GM18858 (cell line): ENCODE measurements around the gene KCNE1.
"Not testable (repeated sequence)": the region's sequence is repeated elsewhere in the genome, so short reads cannot be mapped to it uniquely, and the experiment has no call there.

Source experiments
- ATAC-seq: cut with Tn5 transposase; IDR thresholded peaks from one replicate; pipeline ENCODE4 v1.9.1; 2021; ENCODE audit not compliant: unreplicated experiment

The KCNE1 gene

GRCh38 chr21:34514576-34515115 lies 2.6 kb upstream of the KCNE1 start:
- ATAC-seq = no peak

GRCh38 chr21:34513129-34513675 lies 1.2 kb upstream of the KCNE1 start:
- ATAC-seq = no peak

GRCh38 chr21:34511181-34511580 lies 829 bp downstream of the KCNE1 start:
- no peak for ATAC-seq

- ATAC-seq = no peak
Observed at GRCh38 chr21:34510148-34511142, 1.6 kb downstream of the KCNE1 start.

GRCh38 chr21:34509151-34509550 lies 2.9 kb downstream of the KCNE1 start:
- ATAC-seq = no peak

- ATAC-seq = no peak
Observed at GRCh38 chr21:34504595-34504994, 7.4 kb downstream of the KCNE1 start.

GRCh38 chr21:34502480-34503106 lies 9.4 kb downstream of the KCNE1 start:
- ATAC-seq = no peak

GRCh38 chr21:34501716-34502115 lies 10.3 kb downstream of the KCNE1 start:
- no peak for ATAC-seq

GRCh38 chr21:34500191-34500590 lies 11.8 kb downstream of the KCNE1 start:
- ATAC-seq = no peak

GRCh38 chr21:34499116-34499515 lies 12.9 kb downstream of the KCNE1 start:
- no peak for ATAC-seq

- ATAC-seq = no peak
Observed at GRCh38 chr21:34498623-34499022, 13.4 kb downstream of the KCNE1 start.

GRCh38 chr21:34483854-34484253 lies 28.2 kb downstream of the KCNE1 start:
- ATAC-seq = not testable (repeated sequence)

- ATAC-seq = not testable (repeated sequence)
Observed at GRCh38 chr21:34483435-34483834, 28.6 kb downstream of the KCNE1 start.

- ATAC-seq = not testable (repeated sequence)
Observed at GRCh38 chr21:34467333-34467732, 44.7 kb downstream of the KCNE1 start.

- not testable (repeated sequence) for ATAC-seq
Observed at GRCh38 chr21:34459426-34459825, 52.6 kb downstream of the KCNE1 start.

GRCh38 chr21:34458266-34458665 lies 53.7 kb downstream of the KCNE1 start:
- not testable (repeated sequence) for ATAC-seq

GRCh38 chr21:34456180-34456579 lies 55.8 kb downstream of the KCNE1 start:
- not testable (repeated sequence) for ATAC-seq

GRCh38 chr21:34455628-34456027 lies 56.4 kb downstream of the KCNE1 start:
- ATAC-seq = not testable (repeated sequence)

GRCh38 chr21:34447018-34447417 lies 65.0 kb downstream of the KCNE1 start:
- ATAC-seq = not testable (repeated sequence)

- not testable (repeated sequence) for ATAC-seq
Observed at GRCh38 chr21:34443486-34443885, 68.5 kb downstream of the KCNE1 start.

- ATAC-seq = not testable (repeated sequence)
Observed at GRCh38 chr21:34429710-34430109, 82.3 kb downstream of the KCNE1 start.
